Hippocampal formation (tissue), 2 donors: ENCODE results near the gene MFSD12.
"Not testable (repeated sequence)": the region's sequence is repeated elsewhere in the genome, so short reads cannot be mapped to it uniquely, and the experiment has no call there.

Experiments
- DNase-seq, 2 donors: peaks; one replicate each; lab custom pipeline; 2025; lab: John Stamatoyannopoulos, UW

MFSD12 gene

DNA sequence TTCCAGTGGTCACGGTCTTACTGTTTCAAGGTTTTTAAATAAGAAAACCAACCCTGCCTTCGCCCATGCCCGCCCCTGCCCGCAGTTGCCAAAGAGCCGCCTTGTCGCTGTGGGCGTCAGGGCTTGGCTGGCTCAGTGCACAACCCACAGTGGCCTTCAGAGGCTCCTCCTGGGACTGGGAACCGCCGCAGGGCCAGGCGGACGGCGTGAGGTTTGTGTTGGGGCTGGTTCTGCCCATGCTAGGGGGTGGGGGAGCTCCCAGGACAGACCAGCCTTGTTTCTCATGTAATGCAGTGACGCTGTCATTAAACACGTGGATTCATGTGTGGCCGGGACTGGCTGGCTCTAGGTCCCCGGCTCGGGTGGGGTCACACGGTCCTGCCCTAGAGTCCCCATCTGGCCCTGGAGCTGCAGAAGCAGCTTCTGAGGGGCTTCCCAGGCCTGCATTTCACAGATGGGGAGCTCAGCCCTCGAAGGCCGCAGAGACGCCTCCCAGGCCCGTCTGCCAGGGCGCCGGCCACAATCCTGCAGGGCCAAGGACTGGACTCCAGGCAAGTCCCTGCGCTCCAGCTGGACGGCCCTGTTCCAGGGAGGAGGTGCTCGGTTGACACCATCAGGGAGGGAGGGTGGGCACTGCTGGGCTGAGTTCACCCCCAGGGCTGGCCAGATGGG is 20.8 kb downstream of the MFSD12 start:
- peak; percentile 56 to 73 for DNase-seq

DNA sequence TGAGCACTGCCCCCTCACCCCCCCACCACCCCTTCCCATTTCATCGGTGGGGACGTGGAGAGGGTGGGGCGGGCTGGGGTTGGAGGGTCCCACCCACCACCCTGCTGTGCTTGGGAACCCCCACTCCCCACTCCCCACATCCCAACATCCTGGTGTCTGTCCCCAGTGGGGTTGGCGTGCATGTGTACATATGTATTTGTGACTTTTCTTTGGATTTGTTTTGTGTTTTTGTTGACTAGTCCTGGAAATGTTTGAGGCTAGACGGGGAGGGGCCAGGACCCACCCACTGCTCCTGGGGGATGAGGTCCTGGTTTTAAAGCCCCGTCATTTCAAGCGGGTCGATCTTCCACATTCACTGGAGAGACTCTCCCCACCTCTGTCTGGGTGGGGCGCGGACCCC is 21.4 kb downstream of the MFSD12 start:
- no peak for DNase-seq

DNA sequence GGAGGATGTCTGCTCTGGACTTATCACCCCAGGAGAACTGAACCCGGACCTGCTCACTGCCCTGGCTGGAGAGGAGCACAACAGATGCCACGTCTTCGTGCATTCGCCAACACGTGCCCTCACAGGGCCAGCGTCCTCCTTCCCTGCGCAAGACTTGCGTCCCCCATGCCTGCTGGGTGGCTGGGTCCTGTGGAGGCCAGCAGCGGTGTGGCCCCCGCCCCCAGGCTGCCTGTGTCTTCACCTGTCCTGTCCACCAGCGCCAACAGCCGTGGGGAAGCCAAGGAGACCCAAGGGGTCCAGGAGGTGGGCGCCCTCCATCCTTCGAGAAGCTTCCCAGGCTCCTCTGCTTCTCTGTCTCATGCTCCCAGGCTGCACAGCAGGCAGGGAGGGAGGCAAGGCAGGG is 21.8 kb downstream of the MFSD12 start:
- no peak for DNase-seq

DNA sequence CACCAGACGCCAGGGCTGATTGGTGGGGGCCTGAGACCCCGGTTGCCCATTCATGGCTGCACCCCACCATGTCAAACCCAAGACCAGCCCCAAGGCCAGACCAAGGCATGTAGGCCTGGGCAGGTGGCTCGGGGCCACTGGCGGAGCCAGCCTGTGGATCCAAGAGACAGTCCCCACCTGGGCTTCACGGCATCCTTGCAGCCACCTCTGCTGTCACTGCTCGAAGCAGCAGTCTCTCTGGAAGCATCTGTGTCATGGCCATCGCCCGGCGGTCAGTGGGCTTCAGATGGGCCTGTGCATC is 22.2 kb downstream of the MFSD12 start:
- DNase-seq = no peak

DNA sequence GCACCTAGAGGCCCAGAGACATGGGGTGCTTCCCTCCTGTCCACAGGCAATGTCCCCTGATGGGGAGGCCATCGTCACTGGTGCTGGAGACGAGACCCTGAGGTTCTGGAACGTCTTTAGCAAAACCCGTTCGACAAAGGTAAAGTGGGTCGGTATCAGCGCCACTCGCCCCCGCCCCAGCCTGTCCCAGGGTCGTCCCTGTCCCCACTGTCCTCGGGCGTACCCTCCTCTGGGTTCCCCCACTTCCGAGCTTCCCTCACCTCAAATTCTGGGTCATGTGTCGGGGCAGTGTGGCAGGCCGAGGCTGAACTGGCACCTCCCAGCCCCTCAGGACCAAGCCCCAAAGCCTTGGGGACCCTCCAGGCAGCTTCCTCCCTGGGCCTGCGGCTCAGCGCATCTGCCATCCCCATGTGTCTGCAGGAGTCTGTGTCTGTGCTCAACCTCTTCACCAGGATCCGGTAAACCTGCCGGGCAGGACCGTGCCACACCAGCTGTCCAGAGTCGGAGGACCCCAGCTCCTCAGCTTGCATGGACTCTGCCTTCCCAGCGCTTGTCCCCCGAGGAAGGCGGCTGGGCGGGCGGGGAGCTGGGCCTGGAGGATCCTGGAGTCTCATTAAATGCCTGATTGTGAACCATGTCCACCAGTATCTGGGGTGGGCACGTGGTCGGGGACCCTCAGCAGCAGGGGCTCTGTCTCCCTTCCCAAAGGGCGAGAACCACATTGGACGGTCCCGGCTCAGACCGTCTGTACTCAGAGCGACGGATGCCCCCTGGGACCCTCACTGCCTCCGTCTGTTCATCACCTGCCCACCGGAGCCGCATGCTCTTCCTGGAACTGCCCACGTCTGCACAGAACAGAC is 22.8 kb downstream of the MFSD12 start:
- DNase-seq = no peak

DNA sequence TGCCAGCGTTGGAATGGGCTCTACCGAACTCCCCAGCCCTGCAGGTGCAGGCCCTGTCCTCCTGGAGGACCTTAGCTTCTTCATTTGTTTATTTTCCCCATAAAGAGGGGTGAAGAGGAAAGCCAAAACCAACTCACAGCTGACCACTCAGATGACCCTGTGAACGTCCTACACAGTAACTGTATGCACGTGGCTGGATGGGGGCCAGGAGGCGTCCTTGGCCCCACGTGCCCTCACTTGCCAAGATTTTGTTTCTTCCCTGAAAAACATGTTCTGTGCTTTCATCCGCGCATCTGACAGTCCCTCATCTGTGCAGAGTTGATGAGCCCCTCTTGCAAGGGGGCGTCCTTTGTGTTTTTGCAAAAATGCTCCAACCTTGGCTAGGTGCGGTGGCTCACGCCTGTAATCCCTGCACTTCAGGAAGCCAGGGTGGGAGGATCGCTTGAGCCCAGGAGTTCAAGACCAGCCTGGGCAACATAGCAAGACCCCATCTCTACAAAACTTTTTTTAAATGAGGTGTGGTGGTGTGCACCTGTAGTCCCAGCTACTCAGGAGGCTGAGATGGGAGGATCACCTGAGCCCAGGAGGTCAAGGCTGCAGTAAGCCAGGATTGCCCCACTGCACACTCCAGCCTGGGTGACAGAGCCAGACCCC is 23.7 kb downstream of the MFSD12 start:
- no peak for DNase-seq

DNA sequence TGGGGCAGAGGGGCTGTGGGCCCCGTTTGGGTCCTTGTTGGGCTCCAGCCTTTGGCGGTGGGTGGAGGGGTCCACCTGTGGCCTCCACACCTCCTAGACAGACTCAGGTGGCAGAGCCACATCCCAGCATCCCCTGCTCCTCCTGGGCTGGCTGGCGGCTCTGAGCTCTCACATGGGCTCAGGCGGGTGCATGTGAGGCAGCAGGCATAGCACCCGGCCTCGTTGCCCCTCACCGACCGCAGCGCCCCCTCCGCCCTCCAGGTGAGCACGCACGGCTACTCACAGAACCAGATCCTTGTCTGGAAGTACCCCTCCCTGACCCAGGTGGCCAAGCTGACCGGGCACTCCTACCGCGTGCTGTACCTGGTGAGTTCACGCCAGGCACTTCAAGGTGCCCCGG is 24.4 kb downstream of the MFSD12 start:
- no peak for DNase-seq

DNA sequence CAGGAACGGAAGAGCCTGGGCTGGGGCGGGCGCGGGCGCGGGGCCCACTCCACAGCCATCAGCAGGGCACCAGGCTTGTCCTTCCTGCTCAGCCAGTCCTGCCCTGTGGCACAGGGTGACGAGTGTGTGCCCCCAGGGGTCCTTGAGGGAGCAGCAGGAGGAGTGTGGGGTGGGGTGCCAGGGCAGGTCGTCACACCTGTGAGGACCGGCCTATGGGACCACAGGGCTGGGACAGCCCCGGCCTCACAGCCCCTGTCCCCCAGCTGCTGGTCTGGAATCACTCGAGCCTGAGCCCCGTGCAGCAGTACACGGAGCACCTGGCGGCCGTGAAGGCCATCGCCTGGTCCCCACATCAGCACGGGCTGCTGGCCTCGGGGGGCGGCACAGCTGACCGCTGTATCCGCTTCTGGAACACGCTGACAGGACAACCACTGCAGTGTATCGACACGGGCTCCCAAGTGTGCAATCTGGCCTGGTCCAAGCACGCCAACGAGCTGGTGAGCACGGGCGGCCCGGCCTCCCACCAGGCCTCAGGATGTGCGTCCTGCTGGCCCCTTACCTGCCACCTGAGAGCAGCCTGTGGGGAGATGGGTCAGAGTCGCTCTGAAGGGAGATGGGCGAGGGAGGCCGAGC is 25.1 kb downstream of the MFSD12 start:
- no peak for DNase-seq

DNA sequence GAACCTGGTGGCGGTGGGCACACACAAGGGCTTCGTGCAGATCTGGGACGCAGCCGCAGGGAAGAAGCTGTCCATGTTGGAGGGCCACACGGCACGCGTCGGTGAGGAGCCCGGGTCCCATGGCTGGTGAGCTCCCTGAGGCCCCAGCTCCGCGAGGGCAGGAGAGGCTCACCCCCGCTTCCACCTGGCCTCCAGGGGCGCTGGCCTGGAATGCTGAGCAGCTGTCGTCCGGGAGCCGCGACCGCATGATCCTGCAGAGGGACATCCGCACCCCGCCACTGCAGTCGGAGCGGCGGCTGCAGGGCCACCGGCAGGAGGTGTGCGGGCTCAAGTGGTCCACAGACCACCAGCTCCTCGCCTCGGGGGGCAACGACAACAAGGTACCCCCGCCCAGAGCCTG is 25.7 kb downstream of the MFSD12 start:
- DNase-seq = no peak

DNA sequence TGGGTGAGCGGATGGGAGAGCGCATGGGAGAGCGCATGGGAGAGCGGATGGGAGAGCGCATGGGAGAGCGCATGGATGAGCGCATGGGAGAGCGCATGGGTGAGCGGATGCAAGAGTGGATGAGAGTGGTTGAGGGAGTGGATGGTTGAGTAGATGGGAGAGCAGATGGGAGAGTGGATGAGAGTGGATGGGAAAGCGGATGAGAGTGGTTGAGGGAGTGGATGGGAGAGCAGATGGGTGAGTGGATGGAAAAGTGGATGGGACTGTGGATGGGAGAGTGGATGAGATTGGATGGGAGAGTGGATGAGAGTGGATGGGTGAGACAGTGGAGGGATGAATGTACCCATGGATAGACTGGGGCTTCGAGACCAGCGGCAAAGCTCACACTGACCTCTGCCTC is 27.0 kb downstream of the MFSD12 start:
- no peak for DNase-seq

DNA sequence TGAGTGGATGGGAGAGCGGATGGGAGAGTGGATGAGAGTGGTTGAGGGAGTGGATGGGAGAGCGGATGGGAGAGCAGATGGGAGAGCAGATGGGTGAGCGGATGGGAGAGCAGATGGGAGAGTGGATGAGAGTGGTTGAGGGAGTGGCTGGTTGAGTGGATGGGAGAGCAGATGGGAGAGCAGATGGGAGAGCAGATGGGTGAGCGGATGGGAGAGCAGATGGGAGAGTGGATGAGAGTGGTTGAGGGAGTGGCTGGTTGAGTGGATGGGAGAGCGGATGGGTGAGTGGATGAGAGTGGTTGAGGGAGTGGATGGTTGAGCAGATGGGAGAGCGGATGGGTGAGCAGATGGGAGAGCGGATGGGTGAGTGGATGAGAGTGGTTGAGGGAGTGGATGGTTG is 28.1 kb downstream of the MFSD12 start:
- not testable (repeated sequence) for DNase-seq

DNA sequence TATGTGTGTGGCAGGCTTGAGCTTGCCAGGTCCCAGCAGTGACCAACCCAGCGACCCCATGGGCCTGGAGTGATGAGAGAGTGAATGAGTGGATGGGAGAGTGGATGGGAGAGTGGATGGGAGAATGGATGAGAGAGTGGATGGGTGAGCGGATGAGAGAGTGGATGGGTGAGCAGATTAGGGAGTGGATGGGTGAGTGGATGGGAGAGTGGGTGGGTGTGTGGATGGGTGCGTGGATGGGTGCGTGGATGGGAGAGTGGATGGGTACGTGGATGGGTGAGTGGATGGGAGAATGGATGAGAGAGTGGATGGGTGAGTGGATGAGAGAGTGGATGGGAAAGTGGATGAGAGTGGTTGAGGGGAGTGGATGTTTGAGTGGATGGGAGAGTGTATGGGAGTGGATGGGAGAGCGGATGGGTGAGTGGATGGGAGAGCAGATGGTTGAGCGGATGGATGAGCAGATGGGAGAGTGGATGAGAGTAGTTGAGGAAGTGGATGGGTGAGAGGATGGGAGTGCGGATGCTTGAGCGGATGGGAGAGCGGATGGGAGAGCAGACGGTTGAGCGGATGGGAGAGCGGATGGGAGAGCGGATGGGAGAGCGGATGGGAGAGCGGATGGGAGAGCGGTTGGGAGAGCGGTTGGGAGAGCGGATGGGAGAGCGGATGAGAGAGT is 28.7 kb downstream of the MFSD12 start:
- no peak for DNase-seq

DNA sequence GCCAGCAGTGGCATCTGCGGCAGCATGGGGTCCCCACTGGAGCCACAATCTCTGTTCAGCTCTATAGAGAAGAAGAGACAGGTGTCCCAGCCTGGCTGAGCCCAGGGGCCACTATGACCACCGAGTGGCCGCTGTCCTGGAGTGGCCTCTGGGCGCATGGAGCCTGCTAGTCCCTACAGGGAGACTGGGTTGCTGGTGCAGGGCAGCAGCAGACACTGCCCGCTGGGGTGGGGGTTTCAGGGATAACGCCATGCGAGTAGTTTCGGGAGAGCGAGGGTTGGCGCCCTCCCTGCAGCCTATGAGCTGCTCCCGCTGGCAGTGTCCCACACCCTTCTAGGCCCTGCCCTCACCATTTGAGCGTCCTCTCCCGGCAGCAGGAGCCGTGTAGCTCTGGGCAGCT is 29.3 kb downstream of the MFSD12 start:
- no peak for DNase-seq

DNA sequence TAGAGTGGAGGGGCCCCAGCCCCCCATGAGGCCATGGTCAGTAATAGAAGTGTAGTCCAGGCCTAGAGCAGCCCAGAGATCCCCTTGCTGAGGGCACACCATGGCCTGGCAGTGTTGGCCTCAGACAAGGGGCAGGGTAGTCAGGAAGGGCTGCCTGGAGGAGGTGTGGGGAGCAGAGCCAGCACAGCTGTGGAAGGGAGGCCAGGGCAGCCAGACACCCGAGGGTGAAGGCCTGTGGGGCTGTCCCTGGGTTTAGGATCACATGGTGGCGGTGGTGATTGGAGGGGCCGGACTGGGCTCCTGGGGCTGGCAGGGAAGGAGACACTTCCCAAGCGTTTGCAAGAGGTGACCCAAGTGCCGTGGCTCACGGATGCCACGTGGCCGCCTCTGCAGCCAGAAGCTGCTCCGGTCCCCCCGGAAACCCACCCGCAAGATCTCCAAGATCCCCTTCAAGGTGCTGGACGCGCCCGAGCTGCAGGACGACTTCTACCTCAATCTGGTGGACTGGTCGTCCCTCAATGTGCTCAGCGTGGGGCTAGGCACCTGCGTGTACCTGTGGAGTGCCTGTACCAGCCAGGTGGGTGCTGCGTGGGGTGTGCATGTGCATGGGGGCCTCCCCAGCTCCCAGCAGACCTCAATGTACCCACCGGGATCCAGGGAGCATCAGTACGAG is 30.0 kb downstream of the MFSD12 start:
- DNase-seq = no peak

DNA sequence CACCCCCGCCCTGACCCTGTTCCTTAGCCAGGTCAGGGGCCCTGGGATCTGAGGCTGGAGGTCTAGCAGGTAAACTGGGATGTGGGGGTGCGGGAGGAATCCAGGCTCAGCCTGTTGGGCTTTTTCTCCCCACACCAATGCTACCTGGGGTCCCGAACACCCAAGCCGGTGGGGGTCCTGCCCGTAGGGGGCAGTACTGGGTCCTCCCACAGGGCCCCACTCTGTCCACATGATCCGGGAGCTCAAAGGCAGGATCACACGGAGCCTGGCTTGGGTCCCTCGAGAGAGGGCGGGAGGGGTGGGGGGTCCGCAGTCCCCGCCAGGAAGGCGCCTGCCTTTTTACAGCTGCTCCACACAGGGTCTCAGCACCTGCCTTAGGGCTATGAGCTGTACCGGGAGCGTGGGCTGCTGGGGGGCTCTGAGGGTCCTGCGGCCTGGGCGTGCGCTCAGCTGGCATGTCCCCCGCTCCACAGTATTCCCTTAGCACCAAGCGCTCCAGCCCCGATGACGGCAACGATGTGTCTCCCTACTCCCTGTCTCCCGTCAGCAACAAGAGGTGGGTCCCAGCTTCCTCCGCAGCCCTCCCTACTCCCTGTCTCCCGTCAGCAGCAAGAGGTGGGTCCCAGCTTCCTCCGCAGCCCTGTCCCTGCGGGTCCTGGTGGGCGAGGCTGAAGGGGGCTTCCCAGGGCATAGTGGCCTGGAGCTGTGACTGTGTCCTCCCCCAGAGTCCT is 30.7 kb downstream of the MFSD12 start:
- no peak for DNase-seq

DNA sequence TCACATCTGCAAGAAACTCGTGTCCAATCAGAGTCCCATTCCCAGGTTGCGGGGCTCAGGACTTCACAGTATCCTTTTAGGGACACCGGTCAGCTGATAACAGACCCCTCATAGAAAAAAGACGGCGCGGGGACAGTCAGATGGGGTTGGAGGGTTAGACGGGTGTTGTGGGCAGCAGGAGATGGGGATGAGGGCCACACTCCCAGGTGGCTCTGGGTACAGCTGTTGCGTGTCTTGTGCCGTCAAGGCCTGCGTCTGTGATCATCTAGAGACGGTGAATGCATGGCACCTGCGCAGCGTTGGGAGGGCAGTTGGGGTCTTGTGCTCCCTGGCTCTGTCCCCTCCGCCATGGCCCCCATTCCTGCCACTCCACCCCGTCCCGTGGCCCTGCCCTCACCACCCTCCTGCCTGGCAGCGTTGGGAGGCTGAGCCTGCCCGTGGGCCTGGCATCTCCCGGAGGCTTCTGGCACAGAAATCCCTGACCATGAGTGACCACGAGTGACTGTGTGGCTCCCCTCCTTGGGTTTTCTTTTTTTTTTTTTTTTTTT is 32.4 kb downstream of the MFSD12 start:
- no peak for DNase-seq

DNA sequence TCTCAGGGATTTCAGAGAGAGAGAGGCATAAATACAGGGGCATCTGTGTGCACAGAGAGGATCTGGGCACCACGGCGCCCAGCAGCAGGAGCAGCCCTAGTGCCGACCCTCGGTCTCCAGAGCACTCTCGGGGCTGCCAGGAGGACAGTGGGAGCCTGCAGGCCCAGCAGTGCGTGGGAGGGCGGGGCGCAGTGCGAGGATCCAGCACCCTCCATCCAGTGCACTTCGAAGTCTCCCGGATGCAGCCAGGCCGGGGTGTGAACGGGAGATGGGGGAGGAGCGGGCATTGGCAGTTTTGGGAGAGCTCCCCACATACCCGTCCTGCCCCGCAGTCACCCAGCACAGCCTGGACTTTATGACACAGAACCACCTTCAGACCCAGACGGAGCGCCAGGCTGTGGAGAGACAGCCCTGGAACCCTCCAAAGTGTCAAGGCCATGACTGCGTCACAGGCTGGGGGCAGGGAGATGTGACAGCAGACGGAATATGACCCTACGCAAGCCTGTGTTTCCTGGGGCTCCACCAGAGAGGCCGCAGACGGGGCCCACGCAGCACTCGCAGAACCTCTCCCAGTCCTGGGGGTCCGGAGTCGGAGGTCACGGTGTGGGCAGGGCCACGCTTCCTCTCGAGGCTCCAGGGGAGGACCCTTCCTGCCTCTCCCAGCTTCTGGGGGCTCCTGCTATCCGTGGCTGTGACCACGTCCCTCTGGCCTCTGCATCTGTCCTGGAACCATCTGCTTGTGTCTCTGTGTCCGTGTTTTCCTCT is 33.1 kb downstream of the MFSD12 start:
- DNase-seq = no peak

DNA sequence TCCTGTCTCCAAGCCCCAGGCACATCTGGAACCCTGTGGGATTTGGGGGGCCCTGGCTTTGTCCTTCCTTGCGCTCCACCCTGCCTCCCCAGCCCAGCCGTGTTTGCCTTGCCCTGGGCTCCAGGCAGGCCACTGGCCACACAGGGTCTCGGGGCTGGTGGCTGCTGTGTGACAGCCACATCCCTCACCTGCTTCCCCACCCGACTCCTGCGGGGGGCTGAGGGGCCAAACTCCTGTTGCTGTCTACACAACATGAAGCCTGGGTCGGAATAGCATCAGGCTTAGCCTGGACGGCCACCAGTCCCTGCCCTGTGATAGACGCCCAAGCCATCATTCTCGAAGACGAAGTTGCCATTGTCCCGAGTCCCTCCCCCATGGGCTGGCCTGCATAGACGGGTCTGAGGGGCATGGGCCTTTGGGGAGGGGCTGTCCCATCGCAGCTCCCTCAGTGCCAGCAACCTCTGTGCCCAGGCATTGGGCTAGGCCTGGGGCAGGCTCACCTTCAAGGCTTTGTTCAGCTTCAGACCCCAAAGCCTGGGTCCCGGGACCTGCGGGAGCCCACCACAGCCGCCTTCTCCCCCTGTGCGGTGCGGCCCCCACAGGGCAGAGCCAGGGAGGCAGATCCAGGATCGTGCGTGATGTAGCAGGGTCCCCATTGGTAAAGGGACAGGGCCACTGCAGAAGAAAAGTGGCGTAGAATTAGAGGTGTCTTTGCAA is 33.9 kb downstream of the MFSD12 start:
- no peak for DNase-seq
